SU-DHL-6 (cell line): ENCODE measurements around the gene TECPR2.
A peak's percentile ranks its signal among the peaks of the same experiment; 100 is the strongest.

Source experiments
- H2AFZ ChIP-seq: fragments of 200-600 bp; sonication (generic); 2 replicates; pipeline ENCODE4 v1.6.1; 2014; ENCODE audit warnings: low read depth, mild to moderate bottlenecking, moderate library complexity, mixed read lengths, antibody characterized with exemption, low read length; ENCODE audit not compliant: severe bottlenecking
- H3F3A ChIP-seq: fragments of 200-600 bp; shearing (Covaris generic); 2 replicates; pipeline ENCODE4 v1.6.0; 2016; ENCODE audit warnings: antibody characterized with exemption, mild to moderate bottlenecking; ENCODE audit not compliant: insufficient read depth
- H3K27ac ChIP-seq: fragments of 200-600 bp; sonication (generic); 2 replicates; pipeline ENCODE4 v1.5.1; 2016; ENCODE audit warnings: low read depth, mild to moderate bottlenecking, low read length, moderate library complexity, mixed read lengths
- H3K27me3 ChIP-seq: fragments of 200-600 bp; sonication (generic), shearing (Covaris generic); 2 replicates; pipeline ENCODE4 v1.6.0; 2014; ENCODE audit warnings: mild to moderate bottlenecking, low read length
- H3K36me3 ChIP-seq: fragments of 200-600 bp; sonication (generic); 2 replicates; pipeline ENCODE4 v1.6.1; 2014; ENCODE audit warnings: mild to moderate bottlenecking, low read length, mixed read lengths
- H3K4me2 ChIP-seq: fragments of 300-600, 200-600 bp; shearing (Covaris generic), sonication (generic); 2 replicates; pipeline ENCODE4 v1.6.0; 2014; ENCODE audit warnings: low read length, low read depth, mild to moderate bottlenecking; ENCODE audit not compliant: poor library complexity, severe bottlenecking
- H3K4me3 ChIP-seq: fragments of 200-600 bp; sonication (generic); 2 replicates; pipeline ENCODE4 v1.5.1; 2014; ENCODE audit warnings: antibody characterized with exemption, low read length, mild to moderate bottlenecking, mixed read lengths; ENCODE audit not compliant: insufficient read depth, poor library complexity, severe bottlenecking
- H3K79me2 ChIP-seq: fragments of 200-600 bp; sonication (generic); 2 replicates; pipeline ENCODE4 v1.6.1; 2014; ENCODE audit warnings: mild to moderate bottlenecking, low read length, moderate library complexity; ENCODE audit not compliant: insufficient read depth
- H3K9ac ChIP-seq: fragments of 200-600 bp; sonication (generic); 2 replicates; pipeline ENCODE4 v1.7.0; 2014; ENCODE audit warnings: mild to moderate bottlenecking, low read length
- H3K9me2 ChIP-seq: fragments of 200-600 bp; sonication (generic); replicated peaks from 2 replicates; pipeline ENCODE4 v1.6.1; 2014; ENCODE audit warnings: low read length; ENCODE audit not compliant: insufficient read depth
- H3K9me3 ChIP-seq: fragments of 200-600 bp; sonication (generic); 2 replicates; pipeline ENCODE4 v1.6.1; 2014; ENCODE audit warnings: low read length, mixed read lengths; ENCODE audit not compliant: insufficient read depth
- H4K20me1 ChIP-seq: fragments of 200-600 bp; sonication (generic); 2 replicates; pipeline ENCODE4 v1.6.1; 2014; ENCODE audit warnings: low read depth, mild to moderate bottlenecking, antibody characterized with exemption, low read length, moderate library complexity, mixed read lengths
- EZH2phosphoT487 ChIP-seq: fragments of 200-600 bp; sonication (generic), shearing (Covaris generic); conservative IDR thresholded peaks from 2 replicates; pipeline ENCODE4 v1.6.1; 2018; ENCODE audit warnings: mild to moderate bottlenecking, antibody characterized with exemption, low read length, moderate library complexity, mixed read lengths
- TF ChIP-seq, protein P1 (sequence below): fragments of 200-600 bp; sonication (generic); IDR thresholded peaks from one replicate; pipeline ENCODE4 v1.5.1; 2017; ENCODE audit warnings: antibody characterized with exemption, mild to moderate bottlenecking, low read length, moderate library complexity; ENCODE audit not compliant: insufficient read depth, poor library complexity, severe bottlenecking

TECPR2 gene

DNA sequence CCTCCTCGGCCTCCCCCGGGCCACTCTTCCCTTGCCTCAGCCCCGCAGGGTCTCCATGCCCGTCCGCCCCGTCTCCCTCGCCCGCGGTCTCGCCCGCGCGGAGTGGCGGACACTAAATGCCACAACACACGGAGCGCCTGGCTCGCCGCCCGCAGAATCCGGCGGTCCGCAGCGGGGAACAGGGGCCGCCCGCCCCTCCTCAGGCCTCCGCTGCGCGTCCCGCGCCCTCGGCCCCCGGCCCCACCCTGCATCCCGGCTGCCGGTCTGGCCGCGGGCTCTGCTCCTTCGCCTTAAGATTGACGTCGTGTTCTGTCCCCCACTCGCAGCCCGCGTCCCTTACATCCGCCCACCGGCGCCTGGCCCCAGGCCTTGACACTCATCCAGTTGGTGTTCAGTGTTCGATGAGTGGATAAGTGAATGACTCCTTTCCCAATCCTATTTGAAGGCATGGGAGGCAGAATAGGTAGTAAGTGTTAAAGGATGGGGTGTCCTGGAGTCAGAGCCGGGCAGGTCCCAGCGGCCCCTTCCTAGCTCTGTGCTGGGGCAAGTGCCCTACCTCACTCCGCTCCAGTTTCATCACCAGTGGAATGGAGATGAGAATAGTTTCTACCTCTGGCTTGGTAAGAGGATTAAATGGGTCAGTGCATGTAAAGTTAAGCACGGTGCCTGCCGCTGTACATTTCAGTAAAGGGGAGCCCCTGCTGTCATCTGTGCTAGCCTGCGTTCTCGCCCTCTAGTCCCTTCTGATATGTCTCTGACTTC lies 622 bp downstream of the TECPR2 start:
- Histone ChIP-seq H3K79me2 (no peaks in the 10 kb centered on the region), H3K27me3 (no peaks in the 10 kb centered on the region), H3K4me2 (peak overlapping the region; percentile 78), H3K9me3 (no peaks in the 10 kb centered on the region), H3K9ac (peak overlapping the region; percentile 77), H3F3A (no peaks in the 10 kb centered on the region; the same call in 1 of the 2 replicates), H4K20me1 (no peaks in the 10 kb centered on the region; the same call in 1 of the 2 replicates), H2AFZ (peak overlapping the region; percentile 92), H3K4me3 (peak overlapping the region; percentile 90), H3K36me3 (no peaks in the 10 kb centered on the region), H3K27ac (no peak overlapping the region), H3K9me2 (no peaks in the 10 kb centered on the region)
- no peak for TF ChIP-seq EZH2phosphoT487
- TF ChIP-seq, protein P1, sequence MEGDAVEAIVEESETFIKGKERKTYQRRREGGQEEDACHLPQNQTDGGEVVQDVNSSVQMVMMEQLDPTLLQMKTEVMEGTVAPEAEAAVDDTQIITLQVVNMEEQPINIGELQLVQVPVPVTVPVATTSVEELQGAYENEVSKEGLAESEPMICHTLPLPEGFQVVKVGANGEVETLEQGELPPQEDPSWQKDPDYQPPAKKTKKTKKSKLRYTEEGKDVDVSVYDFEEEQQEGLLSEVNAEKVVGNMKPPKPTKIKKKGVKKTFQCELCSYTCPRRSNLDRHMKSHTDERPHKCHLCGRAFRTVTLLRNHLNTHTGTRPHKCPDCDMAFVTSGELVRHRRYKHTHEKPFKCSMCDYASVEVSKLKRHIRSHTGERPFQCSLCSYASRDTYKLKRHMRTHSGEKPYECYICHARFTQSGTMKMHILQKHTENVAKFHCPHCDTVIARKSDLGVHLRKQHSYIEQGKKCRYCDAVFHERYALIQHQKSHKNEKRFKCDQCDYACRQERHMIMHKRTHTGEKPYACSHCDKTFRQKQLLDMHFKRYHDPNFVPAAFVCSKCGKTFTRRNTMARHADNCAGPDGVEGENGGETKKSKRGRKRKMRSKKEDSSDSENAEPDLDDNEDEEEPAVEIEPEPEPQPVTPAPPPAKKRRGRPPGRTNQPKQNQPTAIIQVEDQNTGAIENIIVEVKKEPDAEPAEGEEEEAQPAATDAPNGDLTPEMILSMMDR = no peak

DNA sequence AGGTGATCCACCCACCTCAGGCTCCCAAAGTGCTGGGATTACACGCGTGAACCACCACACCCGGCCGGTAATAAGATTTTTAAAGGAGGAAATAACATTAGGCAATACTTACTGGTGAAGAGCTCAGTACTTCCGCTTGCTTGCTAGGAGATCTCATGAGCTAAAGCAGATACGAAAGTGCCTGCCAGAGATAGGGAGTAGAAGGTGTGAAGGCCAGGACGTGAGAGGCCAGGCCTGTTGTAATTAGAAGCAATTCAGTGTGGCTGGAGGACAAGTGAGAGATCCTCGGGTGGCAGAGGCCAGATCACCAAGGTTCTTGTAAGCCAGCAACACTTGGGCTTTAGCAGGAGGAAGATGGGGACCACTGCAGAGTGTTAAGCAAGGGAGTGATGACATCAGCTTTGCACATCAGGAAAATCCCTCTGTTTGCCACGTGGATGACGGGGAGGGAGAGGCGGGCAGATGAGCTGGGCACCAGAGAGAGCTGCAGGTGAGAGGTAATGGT lies 7.6 kb downstream of the TECPR2 start:
- Histone ChIP-seq H3K36me3 (no peaks in the 10 kb centered on the region), H3K27ac (no peak overlapping the region), H4K20me1 (no peaks in the 10 kb centered on the region; the same call in 1 of the 2 replicates), H3F3A (no peaks in the 10 kb centered on the region), H3K9me2 (no peaks in the 10 kb centered on the region), H3K4me3 (no peak overlapping the region), H3K79me2 (no peaks in the 10 kb centered on the region), H2AFZ (peak overlapping the region; percentile 3), H3K9me3 (no peaks in the 10 kb centered on the region), H3K27me3 (no peaks in the 10 kb centered on the region), H3K9ac (no peak overlapping the region; the same call in 1 of the 2 replicates), H3K4me2 (peak overlapping the region; percentile 35)
- no peak for TF ChIP-seq EZH2phosphoT487
- TF ChIP-seq, protein P1 = no peak

DNA sequence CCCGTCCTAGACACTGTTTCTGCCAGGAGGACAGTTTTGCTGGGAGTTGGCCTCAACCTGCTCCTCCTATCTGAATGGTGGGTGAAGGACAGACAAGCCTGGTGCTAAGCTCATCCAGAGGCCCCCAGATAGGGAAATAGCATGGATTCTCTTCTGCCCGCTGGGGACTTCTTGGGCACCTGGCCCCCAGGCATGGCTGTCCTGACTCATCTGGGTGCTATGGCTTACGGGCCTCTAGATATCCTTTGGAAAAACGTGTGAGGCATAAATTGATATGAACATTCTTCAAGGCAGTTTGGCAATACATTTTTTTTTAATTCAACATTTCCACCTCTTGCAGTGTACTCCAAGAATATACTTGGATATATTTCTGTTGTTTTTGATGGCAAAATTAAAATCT lies 8.6 kb downstream of the TECPR2 start:
- TF ChIP-seq, protein P1 = no peak
- TF ChIP-seq EZH2phosphoT487 = no peak
- no peaks in the 10 kb centered on the region for H3K9me2 ChIP-seq
- H2AFZ ChIP-seq = no peak overlapping the region
- no peaks in the 10 kb centered on the region for H3K79me2 ChIP-seq
- H3F3A ChIP-seq = no peaks in the 10 kb centered on the region
- H3K4me2 ChIP-seq = no peak overlapping the region
- H3K4me3 ChIP-seq = no peak overlapping the region
- H4K20me1 ChIP-seq = no peaks in the 10 kb centered on the region
- H3K9ac ChIP-seq = no peak overlapping the region
- no peaks in the 10 kb centered on the region for H3K9me3 ChIP-seq
- H3K27me3 ChIP-seq = no peaks in the 10 kb centered on the region
- H3K36me3 ChIP-seq = no peaks in the 10 kb centered on the region
- H3K27ac ChIP-seq = no peak overlapping the region
